Stomach (tissue), 9 donors: Measurements from ENCODE around the gene RRH. TPM values are rescaled to one million over a fixed set of nuclear protein-coding genes. Genes with fewer than 3 reads are reported as not detected.

Source experiments
- DNase-seq, 2 donors: peaks; one replicate each; pipeline versions ENCODE4 v3.0.0 to v3.0.0-alpha.2; 2013 to 2019
- H3K27ac ChIP-seq, 5 donors: fragments of 200-600 bp in 4 of 5; sonication (generic) in 4 of 5; one replicate each; pipeline ENCODE4 v1.5.1; 2013 to 2019; ENCODE audit warnings: mild to moderate bottlenecking in 1 of 5, moderate library complexity in 1 of 5
- H3K27me3 ChIP-seq, 3 donors: fragments of 200-600 bp; sonication (generic); one replicate each; pipeline ENCODE4 v1.5.1; 2017 to 2019; ENCODE audit warnings: mixed run types in 1 of 3
- H3K36me3 ChIP-seq, 4 donors: fragments of 200-600 bp; sonication (generic); 1 replicate in 3 of 4; 2 replicates in 1 of 4; pipeline ENCODE4 v1.5.1; 2016 to 2019
- H3K4me1 ChIP-seq, 4 donors: fragments of 200-600 bp; sonication (generic); one replicate each; pipeline ENCODE4 v1.5.1; 2016 to 2019
- H3K4me3 ChIP-seq, 4 donors: fragments of 200-600 bp; sonication (generic) in 3 of 4; one replicate each; pipeline ENCODE4 v1.5.1; 2016 to 2019; ENCODE audit warnings: mild to moderate bottlenecking in 1 of 4
- H3K9me3 ChIP-seq, 4 donors: fragments of 200-600 bp; sonication (generic); one replicate each; pipeline ENCODE4 v1.5.1; 2016 to 2019
- EP300 ChIP-seq: sonication (generic); formaldehyde crosslinking; IDR thresholded peaks from one replicate; pipeline ENCODE4 v1.6.1; 2017; ENCODE audit warnings: antibody characterized with exemption
- POLR2A ChIP-seq, 4 donors: fragments of 450-650 bp; IDR thresholded peaks; one replicate each; pipeline ENCODE4 v1.6.1; 2016; ENCODE audit warnings: antibody characterized with exemption in 4 of 4, control low read depth in 2 of 4, mild to moderate bottlenecking in 1 of 4, moderate library complexity in 1 of 4
- POLR2AphosphoS5 ChIP-seq, 3 donors: sonication (generic); formaldehyde crosslinking; IDR thresholded peaks; one replicate each; pipeline ENCODE4 v1.6.1; 2016; ENCODE audit warnings: antibody characterized with exemption in 3 of 3
- WGBS, 5 donors: extraction: QIAGEN DNeasy Blood & Tissue Kit in 3 of 5; methylation state at CpG; one replicate each; pipeline versions ENCODE4 v1.1.5 to v1.1.7; 2013 to 2018; 5-methylcytosine and 5-hydroxymethylcytosine counted together
- intact Hi-C: fragments of 100-400 bp; cut with DNase I; formaldehyde crosslinking; loops from one replicate; pipeline ENCODE4 v1.15.1; 2023; ENCODE audit warnings: low total_unique reads
- polyA plus RNA-seq, 3 donors: library from polyadenylated mRNA; stranded (reverse); fragments of 200-250 nt; gene quantifications; one replicate each; pipeline ENCODE4 v1.2.3, GENCODE V29; 2013
- total RNA-seq, 5 donors: library from RNA; depleted of rRNA; stranded (reverse); fragments of >200 nt; gene quantifications; one replicate each; pipeline versions ENCODE4 v1.1.0 to v1.2.3, GENCODE V29; 2014 to 2016
- TF ChIP-seq, protein P1 (sequence below), 7 experiments: fragments of 450-650 bp in 4 of 7; fragments of 200-600 bp in 3 of 7; sonication (generic) in 3 of 7; IDR thresholded peaks; one replicate each; pipeline ENCODE4 v1.5.1; 2016 to 2019; ENCODE audit warnings: antibody characterized with exemption in 7 of 7, control low read depth in 2 of 7, mild to moderate bottlenecking in 1 of 7
- donor health status: healthy with polysubstance abuse.
- donor health status: Bipolar disorder and iron deficiency.
- donor health status: healthy.

The RRH gene
- total and polyA plus RNA-seq, 8 donors = 13.4 TPM; not detected in 7

DNA sequence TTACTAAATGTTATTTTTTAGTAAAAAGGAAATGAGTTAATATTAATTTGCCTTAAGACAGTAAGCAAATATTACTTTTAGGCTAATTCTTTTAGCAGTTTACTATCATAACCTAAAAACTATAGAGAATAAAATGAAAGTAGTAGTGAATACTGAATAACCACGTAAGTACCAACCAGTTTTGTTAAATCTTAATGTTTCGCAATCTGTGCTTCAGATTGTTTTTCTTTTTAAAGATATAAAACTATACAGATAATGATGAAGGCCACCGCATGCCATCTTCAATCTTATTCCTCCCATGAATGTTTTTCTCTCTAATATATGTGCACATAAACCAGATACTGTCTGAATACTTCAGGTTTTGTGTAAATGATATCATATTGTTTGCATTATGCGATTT lies 6.0 kb downstream of the RRH start:
- WGBS, 5 donors = 94 to 96% (median 95%) methylated on average over 4 of the region's 4 CpGs
- no peaks in the 10 kb centered on the region for H3K36me3 ChIP-seq
- H3K4me3 ChIP-seq = no peak overlapping the region
- TF ChIP-seq POLR2A (IDR thresholded peaks at IDR 0.05) (no peak), POLR2AphosphoS5 (IDR thresholded peaks at IDR 0.05) (no peak), EP300 (no peak)
- TF ChIP-seq, protein P1, sequence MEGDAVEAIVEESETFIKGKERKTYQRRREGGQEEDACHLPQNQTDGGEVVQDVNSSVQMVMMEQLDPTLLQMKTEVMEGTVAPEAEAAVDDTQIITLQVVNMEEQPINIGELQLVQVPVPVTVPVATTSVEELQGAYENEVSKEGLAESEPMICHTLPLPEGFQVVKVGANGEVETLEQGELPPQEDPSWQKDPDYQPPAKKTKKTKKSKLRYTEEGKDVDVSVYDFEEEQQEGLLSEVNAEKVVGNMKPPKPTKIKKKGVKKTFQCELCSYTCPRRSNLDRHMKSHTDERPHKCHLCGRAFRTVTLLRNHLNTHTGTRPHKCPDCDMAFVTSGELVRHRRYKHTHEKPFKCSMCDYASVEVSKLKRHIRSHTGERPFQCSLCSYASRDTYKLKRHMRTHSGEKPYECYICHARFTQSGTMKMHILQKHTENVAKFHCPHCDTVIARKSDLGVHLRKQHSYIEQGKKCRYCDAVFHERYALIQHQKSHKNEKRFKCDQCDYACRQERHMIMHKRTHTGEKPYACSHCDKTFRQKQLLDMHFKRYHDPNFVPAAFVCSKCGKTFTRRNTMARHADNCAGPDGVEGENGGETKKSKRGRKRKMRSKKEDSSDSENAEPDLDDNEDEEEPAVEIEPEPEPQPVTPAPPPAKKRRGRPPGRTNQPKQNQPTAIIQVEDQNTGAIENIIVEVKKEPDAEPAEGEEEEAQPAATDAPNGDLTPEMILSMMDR (IDR thresholded peaks at IDR 0.05) = no peak
- no peaks in the 10 kb centered on the region for H3K9me3 ChIP-seq
- H3K4me1 ChIP-seq = no peaks in the 10 kb centered on the region
- no peaks in the 10 kb centered on the region for H3K27me3 ChIP-seq
- H3K27ac ChIP-seq = no peak overlapping the region
- intact Hi-C loops = no loop called here
- no peak for DNase-seq

DNA sequence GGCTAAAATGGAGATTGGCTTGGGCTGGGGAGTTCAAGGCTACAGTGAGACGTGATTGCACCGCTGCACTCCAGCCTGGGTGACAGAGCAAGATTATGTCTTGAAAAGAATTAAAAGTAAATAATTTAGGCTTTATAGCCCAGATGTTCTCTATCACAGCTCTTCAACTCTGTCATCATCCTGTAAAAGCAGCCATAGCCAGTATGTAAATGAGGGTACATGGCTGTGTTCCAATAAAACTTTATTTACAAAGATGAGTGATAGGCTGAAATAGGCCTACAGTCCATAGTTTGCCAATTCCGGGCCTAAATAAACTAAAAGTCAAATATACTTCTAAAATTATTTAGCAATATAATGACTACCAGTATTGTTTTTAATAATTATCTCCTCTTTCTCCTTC lies 9.2 kb downstream of the RRH start:
- Histone ChIP-seq H3K4me1 (no peaks in the 10 kb centered on the region), H3K27ac (no peak overlapping the region), H3K27me3 (no peaks in the 10 kb centered on the region), H3K9me3 (no peaks in the 10 kb centered on the region), H3K4me3 (no peak overlapping the region), H3K36me3 (no peaks in the 10 kb centered on the region)
- TF ChIP-seq POLR2A (IDR thresholded peaks at IDR 0.05) (no peak), EP300 (no peak), POLR2AphosphoS5 (IDR thresholded peaks at IDR 0.05) (no peak)
- TF ChIP-seq, protein P1 (IDR thresholded peaks at IDR 0.05) = no peak
- 76 to 85% (median 84%) methylated on average over 3 of the region's 3 CpGs for WGBS, 5 donors
- intact Hi-C loops = no loop called here
- no peak for DNase-seq

DNA sequence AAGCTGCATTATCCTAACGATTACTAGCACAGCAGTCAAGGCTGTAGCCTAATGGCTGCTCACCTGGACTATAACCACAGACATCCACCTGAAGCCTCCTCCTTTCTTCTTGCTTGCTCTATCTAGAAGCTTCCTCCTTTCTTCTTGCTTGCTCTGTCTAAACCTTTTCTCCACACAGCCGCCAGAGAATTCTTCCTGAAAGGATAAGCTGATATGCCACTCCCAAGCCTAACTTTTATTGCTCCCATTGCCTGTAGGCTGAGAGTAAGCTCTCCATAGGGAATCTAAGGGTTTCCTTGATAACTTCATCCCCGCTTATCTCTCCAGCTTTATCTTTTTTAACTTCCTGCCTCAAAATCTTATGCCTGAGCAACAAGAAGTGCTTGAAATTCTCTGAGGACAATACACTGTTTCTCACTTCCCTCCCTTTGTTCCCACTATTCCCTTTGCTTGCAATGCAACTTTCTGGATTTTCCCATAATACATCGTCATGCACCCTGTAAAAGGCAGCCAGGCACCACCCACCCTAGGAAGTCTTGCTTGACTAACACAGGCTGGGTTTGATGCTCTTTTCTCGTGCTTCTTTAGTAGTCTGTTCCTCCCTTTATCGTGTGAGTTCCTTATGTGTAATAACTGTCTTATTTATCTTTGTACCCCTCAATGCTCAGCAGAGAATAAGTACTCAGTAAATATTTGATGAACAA lies 18.8 kb downstream of the RRH start:
- Histone ChIP-seq H3K36me3 (peaks cover 0 to 7% (median 0%) of the 10 kb centered on the region in 4 donors), H3K4me1 (no peaks in the 10 kb centered on the region), H3K27me3 (no peaks in the 10 kb centered on the region), H3K9me3 (no peaks in the 10 kb centered on the region), H3K27ac (no peak overlapping the region), H3K4me3 (no peak overlapping the region)
- DNase-seq = no peak
- 25 to 53% (median 39%) methylated on average over 6 of the region's 6 CpGs for WGBS, 5 donors
- intact Hi-C loops = no loop called here
- TF ChIP-seq POLR2AphosphoS5 (IDR thresholded peaks at IDR 0.05) (no peak), POLR2A (IDR thresholded peaks at IDR 0.05) (no peak), EP300 (no peak)
- TF ChIP-seq, protein P1 (IDR thresholded peaks at IDR 0.05) = no peak

DNA sequence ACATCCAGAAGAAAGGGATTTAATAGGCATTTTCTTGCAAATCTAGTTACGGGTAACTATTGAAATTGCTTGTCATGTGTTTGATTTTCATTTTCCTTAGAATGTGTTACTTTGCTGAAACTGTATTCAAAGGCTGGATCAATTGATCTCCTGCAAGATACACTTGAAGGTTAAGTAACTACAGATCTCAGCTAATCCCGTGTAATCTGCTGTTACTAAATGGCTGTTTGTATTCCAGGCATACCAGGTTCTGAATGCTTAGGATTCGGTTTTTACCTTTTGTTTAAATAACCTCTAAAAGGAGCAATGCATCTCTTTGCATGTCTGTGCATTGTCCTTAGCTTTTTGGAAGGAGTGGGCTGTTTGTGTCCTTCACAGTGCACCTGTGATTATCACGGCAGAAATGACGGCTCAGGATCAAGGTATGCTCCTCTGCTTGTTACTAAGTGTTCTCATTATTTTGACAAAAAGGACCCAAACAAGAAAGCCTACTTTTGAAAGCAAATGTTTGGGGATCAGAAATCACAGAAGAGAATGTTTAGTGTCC lies 20.2 kb downstream of the RRH start, which contains the start of gene LRIT3:
Gene LRIT3 (plus strand): TSS at position 212 of the 547 bp plus-strand sequence. CDS start 95 bp downstream, at position 307.
- 55 to 70% (median 66%) methylated on average over 5 of the region's 5 CpGs for WGBS, 5 donors
- intact Hi-C loops = no loop called here

More for the DNA sequence above, 20.2 kb downstream of the RRH start, which contains the start of gene LRIT3:
- TF ChIP-seq POLR2A (IDR thresholded peaks at IDR 0.05) (no peak), EP300 (no peak), POLR2AphosphoS5 (IDR thresholded peaks at IDR 0.05) (no peak)
- TF ChIP-seq, protein P1 (IDR thresholded peaks at IDR 0.05) = no peak
- no peak for DNase-seq
- H3K36me3 ChIP-seq = peaks cover 0 to 5% (median 0%) of the 10 kb centered on the region in 4 donors
- no peaks in the 10 kb centered on the region for H3K9me3 ChIP-seq
- no peak within 1 kb of the TSS for H3K4me3 ChIP-seq
- H3K27me3 ChIP-seq = no peaks in the 10 kb centered on the region
- H3K4me1 ChIP-seq = no peaks in the 10 kb centered on the region
- H3K27ac ChIP-seq = no peak within 1 kb of the TSS
